Measurements from ENCODE around the gene PAQR9. TPM values are rescaled to one million over a fixed set of nuclear protein-coding genes. Genes with fewer than 3 reads are reported as not detected.
A peak's percentile ranks its signal among the peaks of the same experiment; 100 is the strongest.

Gene PAQR9
- total and polyA plus RNA-seq, 2 of the 13 experiments (the other 11 are each of a cell fraction or from before 2014, with no cell fraction given) = 3.7 to 10.3 TPM

GRCh38 chr3:142941373-142942123 is 21.9 kb downstream of the PAQR9 start (continued):
- TF ChIP-seq ZFP36 (IDR thresholded peaks at IDR 0.05; ENCODE audit: borderline replicate concordance, low read depth, low read length, partially characterized antibody) (no peak), PBX2 (CRISPR knock-in tag; IDR thresholded peaks at IDR 0.05) (peak; percentile 79), TCF7 (IDR thresholded peaks at IDR 0.05; ENCODE audit: low read depth) (peak; percentile 94), GLMP (CRISPR knock-in tag; IDR thresholded peaks at IDR 0.05; ENCODE audit: borderline replicate concordance) (no peak), REXO4 (CRISPR knock-in tag; IDR thresholded peaks at IDR 0.05; ENCODE audit: borderline replicate concordance) (no peak), ZBTB1 (CRISPR knock-in tag; IDR thresholded peaks at IDR 0.05; ENCODE audit: borderline replicate concordance) (no peak), ZBTB8A (CRISPR knock-in tag; IDR thresholded peaks at IDR 0.05; ENCODE audit: borderline replicate concordance, low read depth) (no peak), CAMTA2 (CRISPR knock-in tag; IDR thresholded peaks at IDR 0.05; ENCODE audit: borderline replicate concordance) (no peak), ZNF20 (CRISPR knock-in tag; IDR thresholded peaks at IDR 0.05) (no peak), ISX (CRISPR knock-in tag; conservative IDR thresholded peaks at IDR 0.05) (0 out of 2 replicates have a peak, but pooled peaks have one; percentile 58), ZFP36L2 (CRISPR knock-in tag; IDR thresholded peaks at IDR 0.05) (no peak), ZSCAN30 (CRISPR knock-in tag; IDR thresholded peaks at IDR 0.05) (no peak), ZBTB10 (CRISPR knock-in tag; IDR thresholded peaks at IDR 0.05; ENCODE audit: borderline replicate concordance) (no peak), ZSCAN20 (CRISPR knock-in tag; IDR thresholded peaks at IDR 0.05; ENCODE audit: borderline replicate concordance) (no peak), CSRNP2 (CRISPR knock-in tag; conservative IDR thresholded peaks at IDR 0.05; ENCODE audit: low read depth) (no peak), NFRKB (IDR thresholded peaks at IDR 0.05) (no peak), ZNF652 (CRISPR knock-in tag; IDR thresholded peaks at IDR 0.05; ENCODE audit: borderline replicate concordance, low read depth) (peak; percentile 50; the same call in 1 of the 2 replicates), NCOR1 (IDR thresholded peaks at IDR 0.05; ENCODE audit: borderline replicate concordance, low read length) (peak; percentile 98), CHD2 (IDR thresholded peaks at IDR 0.05; ENCODE audit: low read depth, low read length) (no peak), FOXO4 (CRISPR knock-in tag; conservative IDR thresholded peaks at IDR 0.05) (no peak)
